ENCODE measurements around the gene DNAAF5.

The DNAAF5 gene

DNA sequence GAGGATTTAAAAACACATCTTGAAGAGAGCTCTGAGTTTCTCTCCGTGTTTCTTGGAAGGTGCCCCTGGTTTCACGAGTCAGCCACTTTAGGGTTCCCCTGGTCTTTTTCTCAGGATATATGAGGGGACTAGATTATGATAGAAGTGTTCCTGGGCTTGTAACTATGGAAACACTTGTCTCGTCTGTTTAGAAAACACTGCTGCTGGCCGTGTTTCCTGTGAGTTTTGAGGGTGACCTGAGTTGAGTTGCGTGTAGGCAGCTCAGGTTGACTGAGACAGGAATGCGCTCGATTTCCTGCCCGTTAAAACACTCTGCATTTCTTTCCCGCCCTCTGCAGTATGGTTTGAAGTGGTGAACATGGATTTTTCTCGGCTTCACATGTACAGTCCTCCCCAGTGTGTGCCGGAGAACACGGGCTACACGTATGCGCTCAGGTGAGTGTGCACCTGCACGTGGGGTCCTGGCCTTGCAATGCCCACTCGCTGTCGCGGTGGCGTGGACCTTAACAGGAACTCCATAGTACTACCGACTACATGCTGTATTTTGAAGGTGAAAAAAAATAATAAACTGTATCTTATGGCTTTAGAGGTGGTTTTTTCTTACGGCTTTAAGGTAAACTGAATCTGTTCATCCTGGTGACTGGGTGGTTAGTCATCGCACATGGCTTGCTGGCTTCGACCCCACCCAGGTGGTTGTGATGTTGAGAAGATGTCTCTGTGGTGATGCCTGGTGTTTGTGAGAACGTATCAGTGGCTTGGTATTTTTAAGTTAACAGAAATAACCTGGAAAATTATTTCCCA, 105.9 kb downstream of the DNAAF5 start, which contains the start of gene SUN1:
SUN1 (plus strand) TSS at position 310 of the 801 bp plus-strand sequence; CDS start at position 359, 49 bp downstream.
- peaks cover 3% of the 10 kb centered on the region; the same call in 1 of the 2 replicates for H3K36me3 ChIP-seq (ENCODE audit: insufficient read depth, low read length)
- peaks cover 30% of the 10 kb centered on the region for H4K20me1 ChIP-seq (ENCODE audit: insufficient read depth, low read length, poor library complexity, severe bottlenecking)
- no peaks in the 10 kb centered on the region for H3K9me2 ChIP-seq (replicated peaks; ENCODE audit: low read depth, low read length)
- H3K9me3 ChIP-seq (ENCODE audit: insufficient read depth, low read depth, low read length) = no peaks in the 10 kb centered on the region
- peak within 1 kb of the TSS; percentile 24 for H3K9ac ChIP-seq (ENCODE audit: low read depth, low read length, poor library complexity, severe bottlenecking)
- H3K4me3 ChIP-seq (ENCODE audit: low read length, poor library complexity, severe bottlenecking) = peak within 1 kb of the TSS; percentile 48
- TF ChIP-seq EZH2phosphoT487 (IDR thresholded peaks at IDR 0.05; ENCODE audit: borderline replicate concordance) = no peak
- TF ChIP-seq, protein P1, sequence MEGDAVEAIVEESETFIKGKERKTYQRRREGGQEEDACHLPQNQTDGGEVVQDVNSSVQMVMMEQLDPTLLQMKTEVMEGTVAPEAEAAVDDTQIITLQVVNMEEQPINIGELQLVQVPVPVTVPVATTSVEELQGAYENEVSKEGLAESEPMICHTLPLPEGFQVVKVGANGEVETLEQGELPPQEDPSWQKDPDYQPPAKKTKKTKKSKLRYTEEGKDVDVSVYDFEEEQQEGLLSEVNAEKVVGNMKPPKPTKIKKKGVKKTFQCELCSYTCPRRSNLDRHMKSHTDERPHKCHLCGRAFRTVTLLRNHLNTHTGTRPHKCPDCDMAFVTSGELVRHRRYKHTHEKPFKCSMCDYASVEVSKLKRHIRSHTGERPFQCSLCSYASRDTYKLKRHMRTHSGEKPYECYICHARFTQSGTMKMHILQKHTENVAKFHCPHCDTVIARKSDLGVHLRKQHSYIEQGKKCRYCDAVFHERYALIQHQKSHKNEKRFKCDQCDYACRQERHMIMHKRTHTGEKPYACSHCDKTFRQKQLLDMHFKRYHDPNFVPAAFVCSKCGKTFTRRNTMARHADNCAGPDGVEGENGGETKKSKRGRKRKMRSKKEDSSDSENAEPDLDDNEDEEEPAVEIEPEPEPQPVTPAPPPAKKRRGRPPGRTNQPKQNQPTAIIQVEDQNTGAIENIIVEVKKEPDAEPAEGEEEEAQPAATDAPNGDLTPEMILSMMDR (conservative IDR thresholded peaks at IDR 0.05; ENCODE audit: low read length) = no peak
- peaks cover 15% of the 10 kb centered on the region for H3K4me1 ChIP-seq (ENCODE audit: insufficient read depth, low read length, poor library complexity, severe bottlenecking)
- peak within 1 kb of the TSS; percentile 69 for H3K4me2 ChIP-seq (ENCODE audit: low read depth, low read length, poor library complexity, severe bottlenecking)
- H2AFZ ChIP-seq (ENCODE audit: low read length) = no peak within 1 kb of the TSS
- H3K79me2 ChIP-seq (ENCODE audit: insufficient read depth, low read length) = peaks cover 81% of the 10 kb centered on the region
- H3F3A ChIP-seq (ENCODE audit: low read depth) = peaks cover 3% of the 10 kb centered on the region; the same call in 1 of the 2 replicates
- H3K27me3 ChIP-seq (ENCODE audit: insufficient read depth, low read length, poor library complexity, severe bottlenecking) = no peaks in the 10 kb centered on the region

DNA sequence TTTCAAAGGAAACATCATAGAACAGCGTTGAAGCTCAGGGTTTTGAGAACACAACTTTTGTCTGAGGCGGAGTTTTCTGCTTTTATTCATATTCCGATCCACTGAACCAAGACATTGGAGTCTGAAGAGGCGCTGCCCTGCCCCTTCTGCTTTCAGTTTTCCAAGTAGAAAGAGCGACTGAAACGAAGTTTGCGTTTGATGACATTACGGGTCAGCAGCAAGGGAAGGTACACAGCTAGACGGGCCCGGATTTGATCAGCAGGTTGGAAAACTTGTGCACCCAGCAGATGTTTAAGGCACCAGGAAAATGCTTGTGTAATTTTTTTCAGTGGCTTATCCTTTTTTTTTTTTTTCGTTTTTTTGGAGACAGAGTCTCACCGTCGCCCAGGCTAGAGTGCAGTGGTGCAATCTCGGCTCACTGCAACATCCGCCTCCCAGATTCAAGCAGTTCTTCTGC, 106.5 kb downstream of the DNAAF5 start:
- no peak overlapping the region for H3K4me2 ChIP-seq (ENCODE audit: low read depth, low read length, poor library complexity, severe bottlenecking)
- no peaks in the 10 kb centered on the region for H3K27me3 ChIP-seq (ENCODE audit: insufficient read depth, low read length, poor library complexity, severe bottlenecking)
- no peak overlapping the region for H3K4me3 ChIP-seq (ENCODE audit: low read length, poor library complexity, severe bottlenecking)
- peaks cover 15% of the 10 kb centered on the region for H3K4me1 ChIP-seq (ENCODE audit: insufficient read depth, low read length, poor library complexity, severe bottlenecking)
- H3F3A ChIP-seq (ENCODE audit: low read depth) = peaks cover 3% of the 10 kb centered on the region; the same call in 1 of the 2 replicates
- peaks cover 3% of the 10 kb centered on the region; the same call in 1 of the 2 replicates for H3K36me3 ChIP-seq (ENCODE audit: insufficient read depth, low read length)
- peaks cover 30% of the 10 kb centered on the region for H4K20me1 ChIP-seq (ENCODE audit: insufficient read depth, low read length, poor library complexity, severe bottlenecking)
- no peak overlapping the region for H2AFZ ChIP-seq (ENCODE audit: low read length)
- no peak for TF ChIP-seq EZH2phosphoT487 (IDR thresholded peaks at IDR 0.05; ENCODE audit: borderline replicate concordance)
- TF ChIP-seq, protein P1 (conservative IDR thresholded peaks at IDR 0.05; ENCODE audit: low read length) = no peak
- H3K79me2 ChIP-seq (ENCODE audit: insufficient read depth, low read length) = peaks cover 78% of the 10 kb centered on the region
- no peaks in the 10 kb centered on the region for H3K9me3 ChIP-seq (ENCODE audit: insufficient read depth, low read depth, low read length)
- H3K9me2 ChIP-seq (replicated peaks; ENCODE audit: low read depth, low read length) = no peaks in the 10 kb centered on the region
- H3K9ac ChIP-seq (ENCODE audit: low read depth, low read length, poor library complexity, severe bottlenecking) = no peak overlapping the region

DNA sequence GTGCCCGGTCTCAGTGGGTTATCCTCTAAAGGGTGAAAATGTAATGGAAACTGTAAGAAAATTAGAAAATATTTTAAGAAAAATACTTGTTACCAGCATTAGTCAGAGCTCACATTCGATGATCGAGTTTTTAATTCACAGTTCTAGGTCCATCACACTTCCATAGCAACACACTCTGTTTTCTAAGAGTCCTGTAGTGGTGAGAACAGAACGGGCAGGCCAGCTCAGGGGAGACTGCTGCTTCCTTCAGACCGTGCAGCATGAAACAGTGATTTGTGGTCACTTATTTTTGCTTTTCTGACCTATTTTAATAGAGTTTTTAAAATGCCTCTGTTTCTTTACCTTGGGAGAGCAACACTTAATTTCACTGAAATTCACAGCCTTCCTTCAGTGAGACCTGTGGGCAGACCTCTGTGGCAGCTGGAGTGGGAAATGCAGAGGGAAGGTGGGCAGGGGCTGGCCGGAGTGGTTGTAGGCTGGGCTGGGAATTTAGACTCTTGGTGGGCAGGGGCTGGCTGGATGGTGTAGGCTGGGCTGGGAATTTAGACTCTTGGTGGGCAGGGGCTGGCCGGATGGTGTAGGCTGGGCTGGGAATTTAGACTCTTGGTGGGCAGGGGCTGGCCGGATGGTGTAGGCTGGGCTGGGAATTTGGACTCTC, 107.2 kb downstream of the DNAAF5 start:
- peaks cover 72% of the 10 kb centered on the region for H3K79me2 ChIP-seq (ENCODE audit: insufficient read depth, low read length)
- no peak overlapping the region for H2AFZ ChIP-seq (ENCODE audit: low read length)
- H3K4me2 ChIP-seq (ENCODE audit: low read depth, low read length, poor library complexity, severe bottlenecking) = no peak overlapping the region
- H3K4me1 ChIP-seq (ENCODE audit: insufficient read depth, low read length, poor library complexity, severe bottlenecking) = peaks cover 15% of the 10 kb centered on the region
- H3F3A ChIP-seq (ENCODE audit: low read depth) = peaks cover 3% of the 10 kb centered on the region; the same call in 1 of the 2 replicates
- no peaks in the 10 kb centered on the region for H3K27me3 ChIP-seq (ENCODE audit: insufficient read depth, low read length, poor library complexity, severe bottlenecking)
- no peak overlapping the region for H3K9ac ChIP-seq (ENCODE audit: low read depth, low read length, poor library complexity, severe bottlenecking)
- no peaks in the 10 kb centered on the region for H3K9me3 ChIP-seq (ENCODE audit: insufficient read depth, low read depth, low read length)
- peaks cover 3% of the 10 kb centered on the region; the same call in 1 of the 2 replicates for H3K36me3 ChIP-seq (ENCODE audit: insufficient read depth, low read length)
- no peak overlapping the region for H3K4me3 ChIP-seq (ENCODE audit: low read length, poor library complexity, severe bottlenecking)
- H4K20me1 ChIP-seq (ENCODE audit: insufficient read depth, low read length, poor library complexity, severe bottlenecking) = peaks cover 30% of the 10 kb centered on the region
- H3K9me2 ChIP-seq (replicated peaks; ENCODE audit: low read depth, low read length) = no peaks in the 10 kb centered on the region
- TF ChIP-seq EZH2phosphoT487 (IDR thresholded peaks at IDR 0.05; ENCODE audit: borderline replicate concordance) = no peak
- TF ChIP-seq, protein P1 (conservative IDR thresholded peaks at IDR 0.05; ENCODE audit: low read length) = no peak
